Measurements from ENCODE around the gene PLPP3. TPM values are rescaled to one million over a fixed set of nuclear protein-coding genes. Genes with fewer than 3 reads are reported as not detected.
"Not testable (repeated sequence)": the region's sequence is repeated elsewhere in the genome, so short reads cannot be mapped to it uniquely, and the experiment has no call there.

Gene PLPP3
- total and polyA plus RNA-seq, 3 donors from 2014 or later: 41.5 to 103 (median 82.0) TPM

- no peaks in the 10 kb centered on the region for H3K36me3 ChIP-seq (ENCODE audit: low read depth, missing control alignments)
- TF ChIP-seq, protein P1, sequence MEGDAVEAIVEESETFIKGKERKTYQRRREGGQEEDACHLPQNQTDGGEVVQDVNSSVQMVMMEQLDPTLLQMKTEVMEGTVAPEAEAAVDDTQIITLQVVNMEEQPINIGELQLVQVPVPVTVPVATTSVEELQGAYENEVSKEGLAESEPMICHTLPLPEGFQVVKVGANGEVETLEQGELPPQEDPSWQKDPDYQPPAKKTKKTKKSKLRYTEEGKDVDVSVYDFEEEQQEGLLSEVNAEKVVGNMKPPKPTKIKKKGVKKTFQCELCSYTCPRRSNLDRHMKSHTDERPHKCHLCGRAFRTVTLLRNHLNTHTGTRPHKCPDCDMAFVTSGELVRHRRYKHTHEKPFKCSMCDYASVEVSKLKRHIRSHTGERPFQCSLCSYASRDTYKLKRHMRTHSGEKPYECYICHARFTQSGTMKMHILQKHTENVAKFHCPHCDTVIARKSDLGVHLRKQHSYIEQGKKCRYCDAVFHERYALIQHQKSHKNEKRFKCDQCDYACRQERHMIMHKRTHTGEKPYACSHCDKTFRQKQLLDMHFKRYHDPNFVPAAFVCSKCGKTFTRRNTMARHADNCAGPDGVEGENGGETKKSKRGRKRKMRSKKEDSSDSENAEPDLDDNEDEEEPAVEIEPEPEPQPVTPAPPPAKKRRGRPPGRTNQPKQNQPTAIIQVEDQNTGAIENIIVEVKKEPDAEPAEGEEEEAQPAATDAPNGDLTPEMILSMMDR (IDR thresholded peaks at IDR 0.05): no peak
- TF ChIP-seq POLR2A (IDR thresholded peaks at IDR 0.05): no peak
- intact Hi-C loops (cut with DNase I; ENCODE audit: low total_unique reads): no loop called here
- no peak overlapping the region for H3K27ac ChIP-seq
- no peaks in the 10 kb centered on the region for H3K9me3 ChIP-seq
- WGBS, 2 donors: 69 to 74% methylated on average over 5 of the region's 5 CpGs
- H3K4me1 ChIP-seq: no peaks in the 10 kb centered on the region
- no peaks in the 10 kb centered on the region for H3K27me3 ChIP-seq
- no peak overlapping the region for H3K4me3 ChIP-seq
- DNase-seq: no peak
Measured at GRCh38 chr1:56625819-56626440, 46.6 kb upstream of the PLPP3 start.

DNA sequence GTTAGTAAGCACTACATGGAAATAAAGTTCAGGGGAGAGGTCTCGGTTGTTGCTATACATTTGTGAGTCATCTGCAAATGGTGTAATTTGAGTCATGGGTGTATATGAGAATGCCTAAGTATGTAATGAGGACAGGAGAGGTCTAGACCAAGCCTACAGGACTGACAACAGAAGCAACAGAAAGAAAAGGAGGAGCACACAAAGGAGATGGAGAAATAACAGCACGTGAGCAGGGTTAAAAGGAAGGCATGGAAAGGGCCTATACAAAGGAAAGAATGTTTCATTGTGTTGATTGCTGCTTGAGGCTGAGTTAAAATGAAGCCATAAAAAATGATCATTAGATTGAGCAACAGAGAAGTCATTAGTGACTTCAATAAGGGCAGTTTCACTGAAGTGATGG is 37.8 kb upstream of the PLPP3 start:
- intact Hi-C loops (cut with DNase I; ENCODE audit: low total_unique reads): no loop called here
- TF ChIP-seq, protein P1 (IDR thresholded peaks at IDR 0.05): no peak
- no peak for TF ChIP-seq POLR2A (IDR thresholded peaks at IDR 0.05)
- Histone ChIP-seq H3K27ac (no peak overlapping the region), H3K9me3 (no peaks in the 10 kb centered on the region), H3K4me1 (no peaks in the 10 kb centered on the region), H3K4me3 (no peak overlapping the region), H3K27me3 (no peaks in the 10 kb centered on the region), H3K36me3 (ENCODE audit: low read depth, missing control alignments) (no peaks in the 10 kb centered on the region)
- 80 to 90% methylated on average over 2 of the region's 2 CpGs for WGBS, 2 donors
- no peak for DNase-seq

DNA sequence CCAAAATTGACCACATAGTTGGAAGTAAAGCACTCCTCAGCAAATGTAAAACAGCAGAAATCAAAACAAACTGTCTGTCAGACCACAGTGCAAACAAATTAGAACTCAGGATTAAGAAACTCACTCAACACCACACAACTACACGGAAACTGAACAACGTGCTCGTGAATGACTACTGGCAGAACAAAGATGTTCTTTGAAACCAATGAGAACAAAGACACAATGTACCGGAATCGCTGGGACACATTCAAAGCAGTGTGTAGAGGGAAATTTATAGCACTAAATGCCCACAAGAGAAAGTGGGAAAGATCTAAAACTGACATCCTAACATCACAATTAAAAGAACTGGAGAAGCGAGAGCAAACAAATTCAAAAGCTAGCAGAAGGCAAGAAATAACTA is 31.4 kb upstream of the PLPP3 start:
- intact Hi-C loops (cut with DNase I; ENCODE audit: low total_unique reads); H3K9me3 ChIP-seq; H3K4me1 ChIP-seq; DNase-seq; H3K4me3 ChIP-seq; H3K27me3 ChIP-seq; H3K36me3 ChIP-seq (ENCODE audit: low read depth, missing control alignments); H3K27ac ChIP-seq: not testable (repeated sequence)
- WGBS, 2 donors: 90 to 96% methylated on average over 6 of the region's 6 CpGs

- H3K27me3 ChIP-seq; H3K9me3 ChIP-seq; H3K27ac ChIP-seq; H3K36me3 ChIP-seq (ENCODE audit: low read depth, missing control alignments); DNase-seq; intact Hi-C loops (cut with DNase I; ENCODE audit: low total_unique reads); H3K4me1 ChIP-seq; H3K4me3 ChIP-seq: not testable (repeated sequence)
- 51 to 61% methylated on average over 2 of the region's 2 CpGs for WGBS, 2 donors
Measured at GRCh38 chr1:56610097-56610496, 30.7 kb upstream of the PLPP3 start.

- H3K4me3 ChIP-seq; H3K4me1 ChIP-seq; intact Hi-C loops (cut with DNase I; ENCODE audit: low total_unique reads); H3K9me3 ChIP-seq; H3K27ac ChIP-seq; H3K27me3 ChIP-seq; DNase-seq; H3K36me3 ChIP-seq (ENCODE audit: low read depth, missing control alignments): not testable (repeated sequence)
- WGBS, 2 donors: 89 to 92% methylated on average over 5 of the region's 5 CpGs
Measured at GRCh38 chr1:56595397-56596191, 16.2 kb upstream of the PLPP3 start.

GRCh38 chr1:56591909-56592308 is 12.5 kb upstream of the PLPP3 start:
- DNase-seq: no peak
- H3K4me3 ChIP-seq: no peak overlapping the region
- no peak overlapping the region for H3K27ac ChIP-seq
- no peaks in the 10 kb centered on the region for H3K4me1 ChIP-seq
- intact Hi-C loops (cut with DNase I; ENCODE audit: low total_unique reads): no loop called here
- H3K9me3 ChIP-seq: no peaks in the 10 kb centered on the region
- no peaks in the 10 kb centered on the region for H3K27me3 ChIP-seq
- TF ChIP-seq, protein P1 (IDR thresholded peaks at IDR 0.05): no peak
- TF ChIP-seq POLR2A (IDR thresholded peaks at IDR 0.05): no peak
- 56 to 63% methylated on average over 3 of the region's 3 CpGs for WGBS, 2 donors
- no peaks in the 10 kb centered on the region for H3K36me3 ChIP-seq (ENCODE audit: low read depth, missing control alignments)

Measured in testis (tissue), 3 donors.